OCI-LY7 (cell line): ENCODE data around the gene BBX. TPM values are rescaled to one million over a fixed set of nuclear protein-coding genes. Genes with fewer than 3 reads are reported as not detected.

Source experiments
- BruUV-seq: library from RNA; stranded (reverse); fragments of 400-500 nt; replicated peaks from 2 replicates; lab custom pipeline; 2021; lab: Mats Ljungman, UMichigan
- CTCF ChIA-PET: fragments of 300-600 bp; sonication (Branson Sonifier 250); formaldehyde crosslinking; loops from one replicate; lab custom pipeline; 2022; ENCODE audit warnings: antibody characterized with exemption; ENCODE audit not compliant: unreplicated experiment; lab: Charles Lee
- POLR2A ChIA-PET: fragments of 300-600 bp; sonication (Branson Sonifier 250); formaldehyde crosslinking; loops from one replicate; lab custom pipeline; 2022; ENCODE audit warnings: antibody characterized with exemption; lab: Charles Lee
- DNase-seq: peaks from one replicate; pipeline ENCODE4 v3.0.0-alpha.2; 2015; ENCODE audit warnings: low spot score
- H2AFZ ChIP-seq: fragments of 200-600 bp; sonication (generic), shearing (Covaris generic); 2 replicates; pipeline ENCODE4 v1.6.1; 2014; ENCODE audit warnings: mild to moderate bottlenecking, antibody characterized with exemption, low read length, moderate library complexity
- H3K27ac ChIP-seq: fragments of 200-600 bp; sonication (generic); 2 replicates; pipeline ENCODE4 v1.5.1; 2014; ENCODE audit warnings: mixed run types, low read depth, mild to moderate bottlenecking, moderate library complexity, low read length, inconsistent platforms; ENCODE audit not compliant: poor library complexity, severe bottlenecking
- H3K36me3 ChIP-seq: fragments of 200-600 bp; sonication (generic); 2 replicates; pipeline ENCODE4 v1.6.1; 2014; ENCODE audit warnings: mild to moderate bottlenecking, antibody characterized with exemption, low read length, moderate library complexity, mixed read lengths; ENCODE audit not compliant: insufficient read depth
- H3K4me1 ChIP-seq: fragments of 200-600 bp; sonication (generic); 2 replicates; pipeline ENCODE4 v1.5.1; 2014; ENCODE audit warnings: mild to moderate bottlenecking, low read length; ENCODE audit not compliant: insufficient read depth, poor library complexity, severe bottlenecking
- H3K4me2 ChIP-seq: fragments of 200-600 bp; sonication (generic); 2 replicates; pipeline ENCODE4 v1.6.1; 2014; ENCODE audit warnings: mild to moderate bottlenecking, low read length
- H3K4me3 ChIP-seq: fragments of 200-600 bp; sonication (generic); 2 replicates; pipeline ENCODE4 v1.5.1; 2014; ENCODE audit warnings: mild to moderate bottlenecking, low read depth, low read length; ENCODE audit not compliant: poor library complexity, severe bottlenecking
- H3K79me2 ChIP-seq: fragments of 200-600 bp; sonication (generic); 2 replicates; pipeline ENCODE4 v1.6.1; 2016; ENCODE audit warnings: low read depth, mild to moderate bottlenecking, low read length, moderate library complexity, mixed read lengths; ENCODE audit not compliant: insufficient read depth
- H3K9me2 ChIP-seq: fragments of 200-600 bp; sonication (generic); 2 replicates; pipeline ENCODE4 v1.6.1; 2016; ENCODE audit warnings: mild to moderate bottlenecking, low read length, mixed read lengths; ENCODE audit not compliant: insufficient read depth
- H3K9me3 ChIP-seq: fragments of 200-600 bp; sonication (generic); 2 replicates; pipeline ENCODE4 v1.6.1; 2014; ENCODE audit warnings: mild to moderate bottlenecking, mixed run types, low read length, mixed read lengths
- H4K20me1 ChIP-seq: fragments of 200-600 bp; sonication (generic); 2 replicates; pipeline ENCODE4 v1.6.1; 2014; ENCODE audit warnings: mild to moderate bottlenecking, antibody characterized with exemption, low read length, moderate library complexity, mixed read lengths; ENCODE audit not compliant: insufficient read depth
- CTCF ChIP-seq: fragments of 200-600 bp; sonication (generic); conservative IDR thresholded peaks from 2 replicates; pipeline ENCODE4 v1.5.1; 2014; ENCODE audit warnings: mild to moderate bottlenecking, antibody characterized with exemption, low read length, moderate library complexity, mixed read lengths
- EZH2phosphoT487 ChIP-seq: fragments of 200-600 bp; sonication (generic); IDR thresholded peaks from 2 replicates; pipeline ENCODE4 v1.6.1; 2018; ENCODE audit warnings: low read depth, borderline replicate concordance, mild to moderate bottlenecking, mixed run types, antibody characterized with exemption, low read length, moderate library complexity, mixed read lengths
- intact Hi-C: fragments of 100-400 bp; cut with micrococcal nuclease; formaldehyde crosslinking; loops from one replicate; pipeline ENCODE4 v1.10.0; 2022; ENCODE audit not compliant: unreplicated experiment
- total RNA-seq, 2 experiments: library from RNA; depleted of rRNA in 1 of 2; stranded (reverse); fragments of >200 nt in 1 of 2; shearing (Covaris generic) in 1 of 2; gene quantifications; 2 replicates each; pipeline ENCODE4 v1.2.3, GENCODE V29; 2014 to 2022

BBX gene
- total RNA-seq, 2 experiments from 2014 or later = 27.0 to 49.8 TPM

GRCh38 chr3:107496855-107497254, 25.9 kb upstream of the BBX start:
- Histone ChIP-seq H4K20me1 (no peaks in the 10 kb centered on the region), H3K27ac (no peak overlapping the region), H3K4me1 (no peaks in the 10 kb centered on the region), H3K9me2 (no peaks in the 10 kb centered on the region), H3K4me2 (no peak overlapping the region), H3K9me3 (no peaks in the 10 kb centered on the region), H2AFZ (no peak overlapping the region), H3K79me2 (no peaks in the 10 kb centered on the region), H3K4me3 (no peak overlapping the region), H3K36me3 (no peaks in the 10 kb centered on the region)
- no peak for DNase-seq
- intact Hi-C loops = no loop called here
- CTCF ChIA-PET = no interaction called here
- POLR2A ChIA-PET = no interaction called here
- TF ChIP-seq EZH2phosphoT487 = no peak
- TF ChIP-seq CTCF = no peak
- no TSS peak for BruUV-seq

- Histone ChIP-seq H2AFZ (no peak overlapping the region), H4K20me1 (no peaks in the 10 kb centered on the region), H3K4me1 (no peaks in the 10 kb centered on the region), H3K4me3 (no peak overlapping the region), H3K27ac (no peak overlapping the region), H3K9me2 (no peaks in the 10 kb centered on the region), H3K79me2 (no peaks in the 10 kb centered on the region), H3K9me3 (no peaks in the 10 kb centered on the region), H3K4me2 (no peak overlapping the region), H3K36me3 (no peaks in the 10 kb centered on the region)
- no peak for DNase-seq
- intact Hi-C loops = no loop called here
- TF ChIP-seq CTCF = no peak
- TF ChIP-seq EZH2phosphoT487 = no peak
- ChIA-PET CTCF (no interaction called here), POLR2A (interaction anchor here (0.6 to 1.8 kb wide), 3 partner anchors 12 to 24 kb away, joined by 3 to 5 read pairs (median 4); partner anchors contain the start of gene BBX)
- BruUV-seq = no TSS peak
These were observed 24.1 kb upstream of the BBX start for GRCh38 chr3:107498646-107499045.

GRCh38 chr3:107506458-107506857, 16.3 kb upstream of the BBX start:
- H2AFZ ChIP-seq = no peak overlapping the region
- ChIA-PET POLR2A (no interaction called here), CTCF (no interaction called here)
- no peak for DNase-seq
- no TSS peak for BruUV-seq
- H3K9me2 ChIP-seq = no peaks in the 10 kb centered on the region
- H3K36me3 ChIP-seq = no peaks in the 10 kb centered on the region
- H3K27ac ChIP-seq = no peak overlapping the region
- TF ChIP-seq CTCF (no peak), EZH2phosphoT487 (no peak)
- H3K4me2 ChIP-seq = no peak overlapping the region
- no peaks in the 10 kb centered on the region for H3K79me2 ChIP-seq
- H3K9me3 ChIP-seq = no peaks in the 10 kb centered on the region
- intact Hi-C loops = no loop called here
- no peaks in the 10 kb centered on the region for H4K20me1 ChIP-seq
- no peak overlapping the region for H3K4me3 ChIP-seq
- H3K4me1 ChIP-seq = no peaks in the 10 kb centered on the region
